GM23338 (cell line): ENCODE measurements around the gene EYS. TPM values are rescaled to one million over a fixed set of nuclear protein-coding genes. Genes with fewer than 3 reads are reported as not detected.

ENCODE experiments used
- ATAC-seq: fragments of 200-7000 bp; cut with Tn5 transposase; 3 replicates; pipeline ENCODE4 v1.9.1; 2020
- DNase-seq: peaks from one replicate; pipeline ENCODE4 v3.0.0-alpha.2; 2015; ENCODE audit warnings: low spot score
- H2AFZ ChIP-seq: fragments of 200-600 bp; sonication (generic); 2 replicates; pipeline ENCODE4 v1.8.0; 2016; ENCODE audit warnings: antibody characterized with exemption, mild to moderate bottlenecking, moderate library complexity
- H3F3A ChIP-seq: fragments of 200-600 bp; sonication (generic); replicated peaks from 2 replicates; pipeline ENCODE4 v1.8.0; 2017; ENCODE audit warnings: antibody characterized with exemption, mixed run types, low read depth
- H3K27ac ChIP-seq: fragments of 200-600 bp; sonication (generic); 2 replicates; pipeline ENCODE4 v1.6.1; 2016; ENCODE audit warnings: low read depth
- H3K27me3 ChIP-seq: fragments of 200-600 bp; sonication (generic); 2 replicates; pipeline ENCODE4 v1.8.0; 2016; ENCODE audit warnings: mild to moderate bottlenecking, mixed run types, moderate library complexity; ENCODE audit not compliant: insufficient read depth
- H3K36me3 ChIP-seq: fragments of 200-600 bp; sonication (generic); 2 replicates; pipeline ENCODE4 v1.8.0; 2016; ENCODE audit warnings: mild to moderate bottlenecking; ENCODE audit not compliant: insufficient read depth
- H3K4me1 ChIP-seq: fragments of 200-600 bp; sonication (generic); 2 replicates; pipeline ENCODE4 v1.8.0; 2016; ENCODE audit warnings: mild to moderate bottlenecking, moderate library complexity; ENCODE audit not compliant: insufficient read depth
- H3K4me2 ChIP-seq: fragments of 200-600 bp; sonication (generic); 2 replicates; pipeline ENCODE4 v1.7.1; 2017; ENCODE audit warnings: mixed run types
- H3K4me3 ChIP-seq: fragments of 200-600 bp; sonication (generic); 2 replicates; pipeline ENCODE4 v1.6.1; 2016; ENCODE audit warnings: mixed run types
- H3K79me2 ChIP-seq: fragments of 200-600 bp; sonication (generic); replicated peaks from 2 replicates; pipeline ENCODE4 v1.8.0; 2017; ENCODE audit warnings: mild to moderate bottlenecking; ENCODE audit not compliant: insufficient read depth
- H3K9me2 ChIP-seq: fragments of 200-600 bp; sonication (generic); 2 replicates; pipeline ENCODE4 v1.8.0; 2017; ENCODE audit not compliant: insufficient read depth
- H4K20me1 ChIP-seq: fragments of 200-600 bp; sonication (generic); replicated peaks from 2 replicates; pipeline ENCODE4 v1.8.0; 2017; ENCODE audit warnings: mild to moderate bottlenecking; ENCODE audit not compliant: insufficient read depth
- H3K27ac Mint-ChIP-seq: 2 replicates; pipeline ENCODE4 v1.8.0; 2020; ENCODE audit warnings: inconsistent platforms, mild to moderate bottlenecking, moderate library complexity, mixed read lengths
- H3K27me3 Mint-ChIP-seq: 3 replicates; pipeline ENCODE4 v1.8.0; 2022; ENCODE audit warnings: low read depth, mild to moderate bottlenecking, moderate library complexity, mixed read lengths, inconsistent platforms; ENCODE audit not compliant: insufficient read depth, poor library complexity
- H3K36me3 Mint-ChIP-seq: 3 replicates; pipeline ENCODE4 v1.8.0; 2021; ENCODE audit warnings: low read depth, mild to moderate bottlenecking, inconsistent platforms, moderate library complexity, mixed read lengths
- H3K4me1 Mint-ChIP-seq: 3 replicates; pipeline ENCODE4 v1.8.0; 2020; ENCODE audit warnings: mild to moderate bottlenecking, inconsistent platforms, mixed read lengths
- H3K4me3 Mint-ChIP-seq: 3 replicates; pipeline ENCODE4 v1.8.0; 2021; ENCODE audit warnings: moderate library complexity, mild to moderate bottlenecking, inconsistent platforms, mixed read lengths
- H3K9me3 Mint-ChIP-seq: 3 replicates; pipeline ENCODE4 v1.8.0; 2020; ENCODE audit warnings: moderate library complexity, mild to moderate bottlenecking, inconsistent platforms, mixed read lengths
- CREB1 ChIP-seq: fragments of 250-450 bp; sonication (Bioruptor Pico); IDR thresholded peaks from 2 replicates; pipeline ENCODE4 v1.5.0; 2020; ENCODE audit warnings: low read depth, mild to moderate bottlenecking, moderate library complexity
- CTCF ChIP-seq, 2 experiments: fragments of 200-600 bp in 1 of 2; sonication (generic) in 1 of 2; conservative IDR thresholded peaks; 2 replicates each; pipeline versions ENCODE4 v1.5.1 to v1.6.1; 2016 to 2017; ENCODE audit warnings: antibody characterized with exemption in 2 of 2, low read depth in 2 of 2, mild to moderate bottlenecking in 2 of 2, moderate library complexity in 1 of 2
- EZH2 ChIP-seq: fragments of 200-600 bp; sonication (generic); IDR thresholded peaks from one replicate; pipeline ENCODE4 v1.8.0; 2017; ENCODE audit warnings: antibody characterized with exemption, mild to moderate bottlenecking, low read depth; ENCODE audit not compliant: unreplicated experiment
- EZH2phosphoT487 ChIP-seq: fragments of 200-600 bp; sonication (generic); IDR thresholded peaks from one replicate; pipeline ENCODE4 v1.8.1; 2018; ENCODE audit warnings: antibody characterized with exemption; ENCODE audit not compliant: unreplicated experiment
- JUNB ChIP-seq: IDR thresholded peaks from one replicate; pipeline ENCODE4 v1.6.1; 2016; ENCODE audit warnings: antibody characterized with exemption; ENCODE audit not compliant: unreplicated experiment
- NANOG ChIP-seq: IDR thresholded peaks from 2 replicates; pipeline ENCODE4 v1.6.1; 2016; ENCODE audit warnings: antibody characterized with exemption, borderline replicate concordance
- POLR2AphosphoS5 ChIP-seq: IDR thresholded peaks from 2 replicates; pipeline ENCODE4 v1.6.1; 2016; ENCODE audit warnings: antibody characterized with exemption, low read depth
- REST ChIP-seq: IDR thresholded peaks from one replicate; pipeline ENCODE4 v1.6.1; 2018; ENCODE audit warnings: antibody characterized with exemption; ENCODE audit not compliant: unreplicated experiment
- STAT1 ChIP-seq: IDR thresholded peaks from one replicate; pipeline ENCODE4 v1.6.1; 2016; ENCODE audit warnings: antibody characterized with exemption; ENCODE audit not compliant: unreplicated experiment
- ZNF114 ChIP-seq: fragments of 250-450 bp; sonication (Bioruptor Pico); IDR thresholded peaks from 2 replicates; pipeline ENCODE4 v1.5.0; 2020; ENCODE audit warnings: mild to moderate bottlenecking, moderate library complexity
- ZNF331 ChIP-seq: fragments of 250-450 bp; sonication (Bioruptor Pico); IDR thresholded peaks from 2 replicates; pipeline ENCODE4 v1.5.0; 2020; ENCODE audit warnings: low read depth, mild to moderate bottlenecking, moderate library complexity
- polyA plus RNA-seq: library from polyadenylated mRNA; unstranded; fragments of >200 nt; fragmentation: Nextera tagmentation; extraction: Ambion mirVana; gene quantifications from 2 replicates; pipeline ENCODE4 v1.2.1, GENCODE V29; 2016
- total RNA-seq: library from RNA; depleted of rRNA; stranded (reverse); fragments of >200 nt; shearing (Covaris generic); gene quantifications from 2 replicates; pipeline ENCODE4 v1.2.3, GENCODE V29; 2014

Gene EYS
- total and polyA plus RNA-seq, 2 experiments from 2014 or later: 0.38 to 0.52 TPM

DNA sequence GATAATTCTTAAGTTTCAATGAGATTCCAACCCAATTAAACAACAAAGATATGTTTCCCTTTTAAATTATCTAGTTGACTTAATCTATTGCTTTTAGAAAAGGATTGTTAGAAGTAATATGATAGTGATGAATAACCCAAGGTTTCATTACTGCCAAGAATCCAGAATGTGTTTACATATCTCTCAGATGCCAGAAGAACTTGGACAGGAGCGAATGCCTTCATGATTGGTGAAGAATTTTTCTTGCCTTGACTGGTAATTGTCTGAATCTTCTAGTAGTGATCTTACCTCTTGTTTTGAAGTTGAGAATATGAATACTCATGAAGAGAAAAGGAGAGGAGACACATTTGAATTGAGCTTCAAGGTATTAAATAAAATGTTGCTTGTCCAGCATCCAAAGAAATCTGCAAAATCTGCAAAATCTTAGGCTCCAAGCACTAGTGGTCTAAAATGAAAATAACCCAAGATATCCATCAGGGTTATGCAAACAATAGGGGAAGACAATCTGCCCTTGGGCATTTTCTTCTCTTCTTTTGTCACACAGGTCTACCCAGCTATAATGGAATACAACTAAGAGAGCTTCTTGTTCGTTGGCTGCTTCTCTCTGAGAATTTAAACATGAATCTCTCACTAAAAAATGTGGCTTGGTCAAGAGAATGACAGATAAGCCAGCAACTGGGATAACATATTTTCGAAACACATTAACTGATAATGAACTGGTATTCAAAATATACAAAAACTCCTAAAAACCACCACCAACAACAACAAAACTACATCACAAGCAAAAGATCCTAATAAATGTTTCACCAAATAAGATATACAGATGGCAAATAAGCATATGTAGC, 928.9 kb downstream of the EYS start:
- TF ChIP-seq EZH2 (no peak), JUNB (no peak), STAT1 (no peak), REST (no peak), ZNF114 (CRISPR knock-in tag) (no peak), CREB1 (CRISPR knock-in tag) (no peak), ZNF331 (CRISPR knock-in tag) (no peak), NANOG (no peak), CTCF (conservative IDR thresholded peaks at IDR 0.05; ENCODE audit: low read depth in 2 of 2) (no peak), POLR2AphosphoS5 (no peak), EZH2phosphoT487 (no peak)
- DNase-seq: no peak
- peaks cover 19% of the 10 kb centered on the region; the same call in 2 of the 3 replicates for H3K9me3 Mint-ChIP-seq

More for the DNA sequence above, 928.9 kb downstream of the EYS start:
- H3K4me1 ChIP-seq: peaks cover 13% of the 10 kb centered on the region; the same call in 1 of the 2 replicates
- H3K4me3 Mint-ChIP-seq: no peak overlapping the region
- H3K36me3 ChIP-seq: no peaks in the 10 kb centered on the region
- H3K9me2 ChIP-seq: no peaks in the 10 kb centered on the region
- no peaks in the 10 kb centered on the region for H4K20me1 ChIP-seq
- H3K27ac ChIP-seq: no peak overlapping the region
- H3K36me3 Mint-ChIP-seq: peaks cover 11% of the 10 kb centered on the region; the same call in 2 of the 3 replicates
- no peaks in the 10 kb centered on the region for H3K27me3 ChIP-seq
- no peak overlapping the region for H3K27ac Mint-ChIP-seq
- H3F3A ChIP-seq: no peaks in the 10 kb centered on the region
- no peak overlapping the region for H2AFZ ChIP-seq
- H3K27me3 Mint-ChIP-seq: no peaks in the 10 kb centered on the region
- ATAC-seq: no peak
- peaks cover 10% of the 10 kb centered on the region for H3K4me1 Mint-ChIP-seq
- H3K79me2 ChIP-seq: no peaks in the 10 kb centered on the region
- no peak overlapping the region for H3K4me2 ChIP-seq
- H3K4me3 ChIP-seq: no peak overlapping the region
